ENCODE results near the gene STBD1.

Gene STBD1

GRCh38 chr4:76307660-76308014 is 1.1 kb downstream of the STBD1 start:
- no peak for TF ChIP-seq CTCF (IDR thresholded peaks at IDR 0.05; ENCODE audit: insufficient read depth, low read depth, low read length, missing control alignments)
- DNase-seq (ENCODE audit: low read depth) = no peak
- no peak overlapping the region for H3K4me3 ChIP-seq (ENCODE audit: low read depth, low read length)

- no peak overlapping the region for H3K4me3 ChIP-seq (ENCODE audit: low read depth, low read length)
- TF ChIP-seq CTCF (IDR thresholded peaks at IDR 0.05; ENCODE audit: insufficient read depth, low read depth, low read length, missing control alignments) = no peak
- DNase-seq (ENCODE audit: low read depth) = no peak
These were observed 2.0 kb downstream of the STBD1 start for GRCh38 chr4:76308548-76308947.

- no peak for TF ChIP-seq CTCF (IDR thresholded peaks at IDR 0.05; ENCODE audit: insufficient read depth, low read depth, low read length, missing control alignments)
- DNase-seq (ENCODE audit: low read depth) = no peak
- no peak overlapping the region for H3K4me3 ChIP-seq (ENCODE audit: low read depth, low read length)
These were observed 3.5 kb downstream of the STBD1 start for GRCh38 chr4:76309939-76310550.

- DNase-seq (ENCODE audit: low read depth) = no peak
These were observed 4.2 kb downstream of the STBD1 start for GRCh38 chr4:76310683-76311082.

GRCh38 chr4:76311896-76312331 is 5.4 kb downstream of the STBD1 start:
- no peak overlapping the region for H3K4me3 ChIP-seq (ENCODE audit: low read depth, low read length)
- no peak for TF ChIP-seq CTCF (IDR thresholded peaks at IDR 0.05; ENCODE audit: insufficient read depth, low read depth, low read length, missing control alignments)
- no peak for DNase-seq (ENCODE audit: low read depth)

More at GRCh38 chr4:76310683-76311082, 4.2 kb downstream of the STBD1 start:
- TF ChIP-seq CTCF (IDR thresholded peaks at IDR 0.05; ENCODE audit: insufficient read depth, low read depth, low read length, missing control alignments) = no peak
- no peak overlapping the region for H3K4me3 ChIP-seq (ENCODE audit: low read depth, low read length)

GRCh38 chr4:76312457-76312856 is 5.9 kb downstream of the STBD1 start:
- H3K4me3 ChIP-seq (ENCODE audit: low read depth, low read length) = no peak overlapping the region
- no peak for DNase-seq (ENCODE audit: low read depth)
- no peak for TF ChIP-seq CTCF (IDR thresholded peaks at IDR 0.05; ENCODE audit: insufficient read depth, low read depth, low read length, missing control alignments)

GRCh38 chr4:76313547-76313946 is 7.0 kb downstream of the STBD1 start:
- DNase-seq (ENCODE audit: low read depth) = no peak
- no peak overlapping the region for H3K4me3 ChIP-seq (ENCODE audit: low read depth, low read length)
- no peak for TF ChIP-seq CTCF (IDR thresholded peaks at IDR 0.05; ENCODE audit: insufficient read depth, low read depth, low read length, missing control alignments)
